Activated CD4-positive, alpha-beta T cell treated with anti-CD3 and anti-CD28 coated beads, Interleukin-2, amount 10 ng/mL, durations not matched to agents 7 days and 5 days (primary cell): ENCODE measurements around the gene BCKDK. TPM values are rescaled to one million over a fixed set of nuclear protein-coding genes. Genes with fewer than 3 reads are reported as not detected.
"Not testable (repeated sequence)": the region's sequence is repeated elsewhere in the genome, so short reads cannot be mapped to it uniquely, and the experiment has no call there.

Experiments used
- CTCF ChIA-PET: fragments of 350-600 bp; sonication (Branson Sonifier 250); formaldehyde crosslinking; loops from one replicate; lab custom pipeline; 2021; ENCODE audit warnings: antibody characterized with exemption; lab: Charles Lee
- POLR2A ChIA-PET: fragments of 350-600 bp; sonication (Branson Sonifier 250); formaldehyde crosslinking; loops from one replicate; lab custom pipeline; 2021; ENCODE audit warnings: antibody characterized with exemption; lab: Charles Lee
- DNase-seq: peaks from one replicate; pipeline ENCODE4 v3.0.0-alpha.2; 2020
- H3K27ac Mint-ChIP-seq: one replicate; pipeline ENCODE4 v1.8.0; 2021; ENCODE audit warnings: mild to moderate bottlenecking, moderate library complexity, mixed read lengths
- H3K27me3 Mint-ChIP-seq: one replicate; pipeline ENCODE4 v1.8.0; 2021; ENCODE audit warnings: mixed read lengths
- H3K36me3 Mint-ChIP-seq: one replicate; pipeline ENCODE4 v1.8.0; 2021; ENCODE audit warnings: low read depth, mixed read lengths
- H3K4me1 Mint-ChIP-seq: one replicate; pipeline ENCODE4 v1.8.0; 2021; ENCODE audit warnings: mixed read lengths
- H3K4me3 Mint-ChIP-seq: one replicate; pipeline ENCODE4 v1.8.0; 2021; ENCODE audit warnings: mild to moderate bottlenecking, moderate library complexity, mixed read lengths
- H3K9me3 Mint-ChIP-seq: one replicate; pipeline ENCODE4 v1.8.0; 2021; ENCODE audit warnings: mixed read lengths
- total RNA-seq, 2 experiments: library from RNA; stranded (reverse); gene quantifications; one replicate each; pipeline ENCODE4 v1.2.3, GENCODE V29; 2021

BCKDK gene
- total RNA-seq, 2 experiments from 2014 or later: 23.0 to 23.5 TPM

DNA sequence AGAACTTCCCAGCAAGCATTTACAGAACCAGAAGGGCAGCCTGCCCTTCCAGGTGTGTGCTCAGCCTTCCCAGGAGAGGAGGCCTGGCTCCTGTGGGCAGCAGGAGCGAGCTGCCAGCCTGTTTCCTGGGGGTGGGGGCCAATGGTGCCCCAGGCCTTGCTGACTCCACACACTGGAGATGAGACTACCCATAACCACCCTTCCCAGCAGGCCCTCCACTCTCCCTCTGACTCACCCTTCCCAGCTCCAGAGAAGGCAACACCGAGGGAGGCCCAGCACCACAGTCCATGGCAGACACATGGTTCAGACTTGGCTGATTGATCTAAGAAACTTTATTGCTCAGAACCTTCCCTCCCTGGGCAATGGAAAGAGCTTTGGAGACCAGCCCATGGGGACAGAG, 17.6 kb upstream of the BCKDK start:
- ChIA-PET POLR2A (no interaction called here), CTCF (no interaction called here)
- H3K9me3 Mint-ChIP-seq: no peaks in the 10 kb centered on the region

DNA sequence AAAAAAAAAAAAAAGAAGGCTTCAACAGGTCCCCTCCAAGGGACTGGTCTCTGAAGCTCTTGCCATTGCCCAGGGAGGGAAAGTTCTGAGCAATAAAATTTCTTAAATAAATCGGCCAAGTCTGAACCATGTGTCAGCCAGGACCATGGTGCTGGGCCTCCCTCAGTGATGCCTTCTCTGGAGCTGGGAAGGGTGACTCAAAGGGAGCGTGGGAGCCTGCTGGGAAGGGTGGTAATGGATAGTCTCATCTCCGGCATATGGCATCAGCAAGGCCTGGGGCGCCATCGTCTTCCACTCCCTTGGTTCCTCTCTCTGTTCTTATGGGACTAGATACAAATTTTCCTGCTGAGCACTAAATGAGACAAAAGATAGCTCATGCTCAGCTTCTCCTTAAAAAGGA, 15.9 kb upstream of the BCKDK start:
- CTCF ChIA-PET: interaction anchor here (1.6 to 2.6 kb wide), 4 partner anchors 19 to 151 kb away, joined by 7 to 13 read pairs (median 8); partner anchors contain the start of genes ZNF646 and ZNF668
- DNase-seq: no peak
- H3K9me3 Mint-ChIP-seq: no peaks in the 10 kb centered on the region
- peaks cover 13% of the 10 kb centered on the region for H3K36me3 Mint-ChIP-seq
- peak overlapping the region; percentile 42 for H3K4me3 Mint-ChIP-seq
- peaks cover 33% of the 10 kb centered on the region for H3K4me1 Mint-ChIP-seq
- no peaks in the 10 kb centered on the region for H3K27me3 Mint-ChIP-seq
- POLR2A ChIA-PET: no interaction called here
- peak overlapping the region; percentile 54 for H3K27ac Mint-ChIP-seq

More for the DNA sequence above, 17.6 kb upstream of the BCKDK start:
- Mint-ChIP-seq H3K27me3 (no peaks in the 10 kb centered on the region), H3K36me3 (peaks cover 14% of the 10 kb centered on the region), H3K4me3 (no peak overlapping the region), H3K4me1 (peaks cover 27% of the 10 kb centered on the region), H3K27ac (no peak overlapping the region)
- DNase-seq: no peak

DNA sequence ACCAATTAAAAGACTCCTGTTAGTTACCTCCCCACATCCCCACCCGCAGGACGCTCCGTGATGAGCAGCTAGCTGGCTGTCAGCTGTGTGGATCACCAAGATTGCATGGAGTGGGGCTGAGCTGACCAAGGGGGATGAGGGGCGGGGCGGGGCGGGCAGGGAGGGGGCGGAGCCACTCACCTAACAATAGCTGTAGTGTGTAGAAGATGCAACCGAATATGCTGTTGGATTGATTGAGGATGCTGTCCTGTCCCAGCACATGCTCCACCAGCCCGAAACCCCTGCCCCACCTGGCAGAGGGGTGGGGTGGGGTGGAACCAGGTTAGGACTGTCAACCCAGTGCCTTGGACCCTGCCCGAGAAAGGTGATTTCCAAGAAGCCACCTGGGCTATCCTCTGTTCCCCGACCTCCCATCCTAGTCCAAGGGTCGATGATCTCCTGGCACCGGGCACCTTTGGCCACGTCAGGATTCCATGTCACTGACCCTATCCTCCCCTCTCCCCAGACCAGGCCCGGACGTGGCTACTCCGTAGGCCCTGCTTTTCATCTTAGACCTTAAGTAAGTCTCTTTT, 15.0 kb upstream of the BCKDK start:
- Mint-ChIP-seq H3K27me3 (no peaks in the 10 kb centered on the region), H3K4me1 (peaks cover 33% of the 10 kb centered on the region), H3K27ac (peak overlapping the region; percentile 74), H3K36me3 (peaks cover 12% of the 10 kb centered on the region), H3K9me3 (no peaks in the 10 kb centered on the region), H3K4me3 (peak overlapping the region; percentile 66)
- POLR2A ChIA-PET: no interaction called here
- CTCF ChIA-PET: interaction anchor here (1.0 to 2.6 kb wide), 6 partner anchors 18 to 152 kb away, joined by 3 to 13 read pairs (median 8); partner anchors contain the start of genes ZNF646 and ZNF668
- no peak for DNase-seq

DNA sequence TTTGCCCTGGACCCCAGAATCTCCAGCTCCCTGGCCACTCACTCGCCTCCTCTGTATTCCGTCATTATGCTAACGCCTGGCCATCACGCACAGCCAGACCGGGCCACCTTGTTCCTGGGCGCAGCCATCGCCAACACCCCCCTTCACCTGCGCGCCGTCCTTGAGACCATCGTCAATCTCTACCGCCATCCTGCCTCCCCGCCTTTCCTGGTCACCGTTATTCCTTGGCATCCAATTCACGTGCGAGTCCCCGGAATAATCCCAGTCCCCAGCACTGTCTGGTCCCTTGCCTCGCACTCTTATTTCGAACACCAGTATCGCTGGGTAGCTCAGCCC, 14.1 kb upstream of the BCKDK start:
- peaks cover 33% of the 10 kb centered on the region for H3K4me1 Mint-ChIP-seq
- no peaks in the 10 kb centered on the region for H3K27me3 Mint-ChIP-seq
- peak overlapping the region; percentile 93 for H3K4me3 Mint-ChIP-seq
- H3K36me3 Mint-ChIP-seq: peaks cover 11% of the 10 kb centered on the region
- peak overlapping the region; percentile 94 for H3K27ac Mint-ChIP-seq
- H3K9me3 Mint-ChIP-seq: no peaks in the 10 kb centered on the region
- DNase-seq: no peak
- ChIA-PET CTCF (interaction anchor here (1.0 to 2.5 kb wide), 5 partner anchors 10 to 152 kb away, joined by 3 to 13 read pairs (median 3); partner anchors contain the start of genes ZNF646 and ZNF668), POLR2A (no interaction called here)

DNA sequence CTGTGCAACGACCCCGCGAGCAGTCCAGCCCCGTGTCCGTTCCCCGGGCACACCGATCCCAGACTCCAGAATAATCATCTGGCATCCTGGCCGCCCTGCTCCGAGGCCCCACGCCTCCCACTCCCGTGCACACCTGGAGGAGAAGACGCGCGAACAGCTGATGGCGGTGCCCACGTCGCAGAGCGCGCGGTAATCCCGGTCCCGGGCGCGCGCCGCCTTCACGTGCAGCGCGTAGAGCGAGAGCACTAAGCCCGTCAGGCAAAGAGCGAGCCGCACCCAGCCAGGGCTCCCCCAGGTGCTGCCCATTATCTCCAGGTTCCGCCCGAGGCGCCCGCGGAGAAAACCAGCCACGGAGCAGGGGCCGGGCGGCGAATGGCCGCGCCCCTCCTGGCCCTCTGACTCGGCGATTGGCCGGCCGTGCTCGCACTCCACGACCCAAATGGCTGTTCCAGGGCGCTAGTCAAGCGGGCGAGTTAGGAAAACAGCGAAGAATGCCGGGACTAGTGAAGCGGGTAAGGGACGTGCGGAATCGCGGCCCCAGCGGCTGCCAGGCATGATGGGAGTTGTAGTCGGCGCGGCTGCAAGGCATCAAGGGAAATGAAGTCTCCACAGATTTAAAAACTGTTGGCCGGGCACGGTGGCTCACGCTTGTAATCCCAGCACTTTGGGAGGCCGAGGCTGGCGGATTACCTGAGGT, 13.6 kb upstream of the BCKDK start, which contains the start of gene VKORC1:
Gene VKORC1 (minus strand): TSS at position 374 of the 697 bp plus-strand sequence. CDS start 68 bp downstream, at position 306.
- H3K9me3 Mint-ChIP-seq: no peaks in the 10 kb centered on the region
- H3K27me3 Mint-ChIP-seq: no peaks in the 10 kb centered on the region
- peak; percentile 91 for DNase-seq
- ChIA-PET POLR2A (no interaction called here), CTCF (interaction anchor here (0.7 to 2.5 kb wide), 6 partner anchors 10 to 152 kb away, joined by 3 to 13 read pairs (median 3); partner anchors contain the start of genes ZNF646 and ZNF668)
- peak within 1 kb of the TSS; percentile 94 for H3K27ac Mint-ChIP-seq
- H3K36me3 Mint-ChIP-seq: peaks cover 8% of the 10 kb centered on the region
- H3K4me1 Mint-ChIP-seq: peaks cover 33% of the 10 kb centered on the region
- peak within 1 kb of the TSS; percentile 93 for H3K4me3 Mint-ChIP-seq

DNA sequence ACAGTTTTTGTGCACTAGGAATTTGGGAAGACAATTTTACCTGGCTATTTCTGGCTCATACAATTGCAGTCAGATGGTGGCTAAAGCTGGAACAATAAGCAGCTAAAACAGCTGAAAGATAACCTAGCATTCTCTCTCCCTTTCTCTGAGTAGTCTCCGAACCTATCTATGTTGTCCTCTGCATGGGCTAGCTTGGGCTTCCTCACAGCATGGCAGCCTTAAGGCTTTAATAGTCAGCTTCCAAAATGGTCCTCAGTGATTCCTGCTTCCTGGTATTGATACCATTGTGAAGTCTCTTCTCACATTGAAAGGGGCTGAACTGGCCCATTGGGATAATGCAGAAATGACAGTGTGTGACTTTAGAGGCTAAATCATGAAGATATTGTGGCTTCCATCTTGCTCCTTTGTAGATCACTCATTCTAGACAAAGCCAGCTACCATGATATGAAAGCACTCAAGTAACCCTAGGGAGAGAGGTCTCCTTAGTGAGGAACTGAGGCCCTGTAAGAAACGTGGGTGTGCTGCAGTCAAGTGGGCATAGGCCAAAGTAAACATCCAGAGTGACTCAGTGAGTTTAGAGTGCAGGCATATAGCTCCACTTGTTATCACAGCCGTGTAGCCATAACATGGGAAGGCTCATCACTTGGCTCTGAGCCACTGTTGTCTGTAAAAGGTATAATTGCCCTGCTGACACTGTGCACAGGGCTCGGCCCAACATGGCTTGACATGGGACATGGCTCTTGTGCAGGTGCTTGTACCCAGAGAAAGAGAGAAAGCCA, 8.1 kb upstream of the BCKDK start:
- POLR2A ChIA-PET: interaction anchor here (0.5 kb wide), 1 partner anchor 244 kb away, joined by 3 read pairs; no protein-coding TSS in a partner anchor
- CTCF ChIA-PET: interaction anchor here (0.6 to 2.2 kb wide), 7 partner anchors 12 to 44 kb away, joined by 3 to 10 read pairs (median 4); partner anchors contain the start of gene KAT8
- H3K9me3 Mint-ChIP-seq: no peaks in the 10 kb centered on the region

DNA sequence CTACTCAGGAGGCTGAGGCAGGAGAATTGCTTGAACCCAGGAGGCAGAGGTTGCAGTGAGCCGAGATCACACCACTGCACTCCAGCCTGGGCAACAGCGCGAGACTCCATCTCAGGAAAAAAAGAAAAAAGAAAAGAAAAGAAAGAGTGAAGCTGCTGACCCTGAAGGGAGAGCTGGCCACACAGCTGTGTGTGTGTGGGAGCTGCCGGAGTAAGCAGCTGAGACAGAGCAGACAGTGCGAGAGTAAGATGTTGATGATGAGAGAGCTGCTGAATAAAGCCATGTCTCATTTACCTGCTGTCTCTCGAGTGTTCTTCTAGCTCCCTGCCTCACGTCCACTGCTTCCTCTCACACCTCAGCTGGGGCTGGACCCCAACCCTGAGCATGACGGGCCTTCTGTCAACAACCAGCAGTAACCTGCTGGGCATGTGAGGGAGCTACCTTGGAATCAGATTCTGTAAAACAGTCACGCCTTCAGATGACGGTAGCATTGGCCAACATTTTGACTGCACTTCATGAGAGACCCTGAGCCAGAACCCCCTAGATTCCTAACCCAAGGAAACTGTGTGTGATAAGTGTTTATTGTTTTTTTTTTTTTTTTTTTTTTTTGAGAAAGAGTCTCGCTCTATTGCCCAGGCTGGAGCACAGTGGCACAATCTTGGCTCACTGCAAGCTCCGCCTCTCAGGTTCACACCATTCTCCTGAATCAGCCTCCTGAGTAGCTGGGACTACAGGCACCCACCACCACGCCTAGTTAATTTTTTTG, 7.1 kb upstream of the BCKDK start:
- POLR2A ChIA-PET: interaction anchor here (0.5 kb wide), 1 partner anchor 243 kb away, joined by 3 read pairs; no protein-coding TSS in a partner anchor
- not testable (repeated sequence) for H3K27ac Mint-ChIP-seq

More for the DNA sequence above, 8.1 kb upstream of the BCKDK start:
- DNase-seq: no peak
- H3K4me3 Mint-ChIP-seq: no peak overlapping the region
- no peak overlapping the region for H3K27ac Mint-ChIP-seq
- H3K27me3 Mint-ChIP-seq: no peaks in the 10 kb centered on the region
- H3K4me1 Mint-ChIP-seq: peaks cover 10% of the 10 kb centered on the region
- H3K36me3 Mint-ChIP-seq: no peaks in the 10 kb centered on the region

DNA sequence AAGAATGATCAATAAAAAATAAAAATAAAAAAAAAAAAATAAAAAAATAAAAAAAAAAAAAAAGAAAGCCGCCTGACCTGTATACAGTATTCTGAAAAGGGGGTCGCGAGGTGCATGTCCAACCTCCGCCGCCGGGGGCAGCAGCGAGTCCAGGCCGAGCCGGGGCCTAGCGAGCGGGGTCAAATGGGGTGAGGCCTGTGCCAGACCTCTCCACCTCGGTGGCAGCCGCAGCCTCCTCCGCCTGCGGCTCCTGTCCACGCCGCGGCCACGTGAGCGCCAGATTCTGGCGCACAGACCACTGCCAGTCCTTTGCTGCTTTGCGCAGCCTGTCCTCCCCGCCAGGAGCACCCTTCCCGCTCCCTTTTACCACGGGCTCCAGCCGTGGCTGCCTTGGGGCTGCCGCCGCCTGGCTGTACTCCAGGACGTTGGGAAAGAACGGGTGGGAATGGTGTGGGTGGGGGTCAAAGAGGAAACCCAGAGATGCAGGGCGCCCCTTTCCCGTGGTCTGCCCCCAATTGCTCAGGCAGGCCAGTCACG, 2.4 kb upstream of the BCKDK start:
- ChIA-PET CTCF (no interaction called here), POLR2A (no interaction called here)
- H3K4me1 Mint-ChIP-seq: peaks cover 26% of the 10 kb centered on the region
- H3K36me3 Mint-ChIP-seq: peaks cover 13% of the 10 kb centered on the region
- peak; percentile 76 for DNase-seq
- H3K27me3 Mint-ChIP-seq: no peaks in the 10 kb centered on the region
- no peak overlapping the region for H3K4me3 Mint-ChIP-seq
- no peaks in the 10 kb centered on the region for H3K9me3 Mint-ChIP-seq
- peak overlapping the region; percentile 46 for H3K27ac Mint-ChIP-seq

More for the DNA sequence above, 7.1 kb upstream of the BCKDK start:
- not testable (repeated sequence) for H3K36me3 Mint-ChIP-seq, H3K27me3 Mint-ChIP-seq, DNase-seq, H3K4me1 Mint-ChIP-seq, H3K4me3 Mint-ChIP-seq, H3K9me3 Mint-ChIP-seq
- CTCF ChIA-PET: interaction anchor here (0.6 to 2.2 kb wide), 8 partner anchors 11 to 157 kb away, joined by 3 to 10 read pairs (median 4); no protein-coding TSS in a partner anchor

DNA sequence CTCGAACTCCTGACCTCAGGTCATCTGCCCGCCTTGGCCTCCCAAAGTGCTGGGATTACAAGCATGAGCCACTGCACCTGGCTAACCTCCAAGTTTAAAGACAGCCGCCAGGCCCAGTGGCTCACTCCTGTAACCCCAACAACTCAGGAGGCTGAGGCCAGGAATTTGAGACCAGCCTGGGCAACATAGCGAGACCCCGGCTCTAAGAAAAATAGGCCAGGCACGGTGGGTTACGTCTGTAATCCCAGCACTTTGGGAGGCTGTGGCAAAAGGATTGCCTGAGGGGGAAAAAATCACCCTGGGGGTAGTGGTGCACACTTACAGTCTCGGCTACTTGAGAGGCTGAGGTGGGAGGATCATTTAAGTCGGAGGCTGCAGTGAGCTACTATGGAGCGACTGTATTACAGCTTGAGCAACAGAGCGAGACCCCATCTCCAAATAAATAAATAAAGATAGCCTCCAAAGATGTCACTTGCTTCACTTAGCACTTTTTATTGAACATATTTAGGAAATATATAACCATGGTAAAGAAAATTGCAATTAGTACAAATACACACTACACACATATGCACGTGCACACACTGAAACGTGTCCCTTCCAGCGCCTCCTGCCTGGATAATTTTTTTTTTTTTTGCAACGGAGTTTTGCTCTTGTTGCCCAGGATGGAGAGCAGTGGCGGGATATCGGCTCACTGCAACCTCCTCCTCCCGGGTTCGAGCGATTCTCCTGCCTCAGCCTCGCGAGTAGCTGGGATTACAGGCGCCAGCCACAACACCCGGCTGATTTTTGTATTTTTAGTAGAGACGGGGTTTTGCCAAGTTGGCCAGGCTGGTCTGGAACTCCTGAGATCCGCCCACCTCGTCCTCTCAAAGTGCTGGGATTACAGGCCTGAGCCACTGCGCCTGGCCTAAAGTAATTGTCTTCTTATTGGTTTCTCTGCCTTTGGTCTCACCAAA, 1.4 kb upstream of the BCKDK start:
- Mint-ChIP-seq H3K9me3 (no peaks in the 10 kb centered on the region), H3K4me3 (peak overlapping the region; percentile 77), H3K36me3 (peaks cover 18% of the 10 kb centered on the region), H3K27me3 (no peaks in the 10 kb centered on the region), H3K4me1 (peaks cover 29% of the 10 kb centered on the region), H3K27ac (peak overlapping the region; percentile 85)
- ChIA-PET CTCF (interaction anchor here (0.6 to 1.5 kb wide), 3 partner anchors 14 to 315 kb away, joined by 3 to 5 read pairs (median 3); partner anchors contain the start of gene ZNF668), POLR2A (interaction anchor here (1.5 kb wide), 1 partner anchor 11 kb away, joined by 3 read pairs; the partner anchor contains the start of gene KAT8)
- DNase-seq: no peak

DNA sequence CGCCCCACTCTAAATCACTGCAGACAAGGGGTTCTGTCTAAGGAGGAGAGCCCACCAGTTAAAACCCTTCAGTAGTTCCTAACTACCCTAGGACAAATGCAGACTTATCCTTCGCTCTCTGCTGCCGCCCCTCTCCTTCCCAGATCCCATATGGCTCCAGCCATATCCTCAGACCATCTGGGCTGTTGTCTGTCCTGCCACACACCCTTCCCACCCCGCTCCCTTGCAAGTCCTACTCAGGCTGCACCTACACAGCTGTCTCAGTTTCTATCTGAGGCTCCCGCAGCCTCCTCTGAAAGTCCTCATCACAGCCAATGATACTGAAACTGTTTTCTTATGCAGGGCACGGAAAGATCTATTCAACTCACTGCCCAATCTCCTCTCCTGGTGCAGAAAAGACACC, 720 bp upstream of the BCKDK start:
- no peak for DNase-seq
- Mint-ChIP-seq H3K4me3 (peak overlapping the region; percentile 77), H3K9me3 (no peaks in the 10 kb centered on the region), H3K27ac (peak overlapping the region; percentile 85), H3K36me3 (peaks cover 19% of the 10 kb centered on the region), H3K4me1 (peaks cover 29% of the 10 kb centered on the region), H3K27me3 (no peaks in the 10 kb centered on the region)
- CTCF ChIA-PET: interaction anchor here (0.6 to 1.5 kb wide), 5 partner anchors 9 to 314 kb away, joined by 3 to 5 read pairs (median 3); partner anchors contain the start of gene ZNF668
- POLR2A ChIA-PET: interaction anchor here (1.5 kb wide), 1 partner anchor 10 kb away, joined by 3 read pairs; the partner anchor contains the start of gene KAT8
